Liver (tissue), 9 donors: ENCODE results near the gene KIN. TPM values are rescaled to one million over a fixed set of nuclear protein-coding genes. Genes with fewer than 3 reads are reported as not detected.

Experiments
- DNase-seq: peaks from one replicate; pipeline ENCODE4 v3.0.0-alpha.2; 2017; ENCODE audit warnings: low spot score
- H3K27ac ChIP-seq, 2 donors: one replicate each; pipeline ENCODE4 v1.7.0; 2013; ENCODE audit warnings: inconsistent platforms in 2 of 2, low read length in 2 of 2, control low read depth in 1 of 2, low read depth in 1 of 2, mild to moderate bottlenecking in 1 of 2
- H3K27me3 ChIP-seq, 4 donors: one replicate each; pipeline versions ENCODE4 v1.6.1 to v1.7.0; 2013; ENCODE audit warnings: low read length in 3 of 4, inconsistent platforms in 1 of 4, mild to moderate bottlenecking in 1 of 4, moderate library complexity in 1 of 4; ENCODE audit not compliant: control insufficient read depth in 4 of 4, insufficient read depth in 4 of 4
- H3K36me3 ChIP-seq, 4 donors: one replicate each; pipeline versions ENCODE4 v1.6.1 to v1.7.0; 2013; ENCODE audit warnings: low read length in 3 of 4, mild to moderate bottlenecking in 3 of 4, low read depth in 1 of 4, moderate library complexity in 1 of 4; ENCODE audit not compliant: control insufficient read depth in 4 of 4, insufficient read depth in 3 of 4
- H3K4me1 ChIP-seq, 4 donors: one replicate each; pipeline versions ENCODE4 v1.6.1 to v1.7.0; 2013; ENCODE audit warnings: low read length in 3 of 4, mild to moderate bottlenecking in 3 of 4, moderate library complexity in 1 of 4; ENCODE audit not compliant: control insufficient read depth in 4 of 4, insufficient read depth in 4 of 4
- H3K4me3 ChIP-seq, 3 donors: one replicate each; pipeline versions ENCODE4 v1.6.1 to v1.7.0; 2013; ENCODE audit warnings: low read length in 3 of 3, control low read depth in 1 of 3, low read depth in 1 of 3, mild to moderate bottlenecking in 1 of 3
- H3K9ac ChIP-seq, 2 donors: one replicate each; pipeline ENCODE4 v1.7.0; 2013; ENCODE audit warnings: low read length in 2 of 2, mild to moderate bottlenecking in 2 of 2, moderate library complexity in 2 of 2, control low read depth in 1 of 2, low read depth in 1 of 2
- H3K9me3 ChIP-seq, 4 donors: one replicate each; pipeline versions ENCODE4 v1.6.1 to v1.7.0; 2013; ENCODE audit warnings: low read length in 3 of 4; ENCODE audit not compliant: control insufficient read depth in 4 of 4
- ATF3 ChIP-seq: IDR thresholded peaks from 2 replicates; pipeline ENCODE4 v1.6.1; 2016; ENCODE audit warnings: antibody characterized with exemption
- CTCF ChIP-seq: fragments of 150-350 bp; IDR thresholded peaks from 2 replicates; pipeline ENCODE4 v1.5.1; 2017; ENCODE audit warnings: improper control_type of control experiment, low read depth, low read length; ENCODE audit not compliant: missing input control
- EGR1 ChIP-seq, 2 donors: IDR thresholded peaks; 2 replicates each; pipeline ENCODE4 v1.6.1; 2016 to 2018; ENCODE audit warnings: antibody characterized with exemption in 2 of 2, low read depth in 2 of 2
- FOXA2 ChIP-seq: IDR thresholded peaks from 2 replicates; pipeline ENCODE4 v1.6.1; 2016; ENCODE audit warnings: antibody characterized with exemption
- GABPA ChIP-seq, 2 donors: IDR thresholded peaks in 1 of 2; conservative IDR thresholded peaks in 1 of 2; 2 replicates each; pipeline ENCODE4 v1.6.1; 2016; ENCODE audit warnings: antibody characterized with exemption in 2 of 2, mild to moderate bottlenecking in 1 of 2, moderate library complexity in 1 of 2
- HNF4A ChIP-seq, 2 donors: conservative IDR thresholded peaks; 2 replicates each; pipeline ENCODE4 v1.6.1; 2016; ENCODE audit warnings: antibody characterized with exemption in 2 of 2, mild to moderate bottlenecking in 2 of 2
- HNF4G ChIP-seq: IDR thresholded peaks from 2 replicates; pipeline ENCODE4 v1.6.1; 2016; ENCODE audit warnings: antibody characterized with exemption
- JUND ChIP-seq, 2 donors: IDR thresholded peaks; 2 replicates each; pipeline ENCODE4 v1.6.1; 2016; ENCODE audit warnings: antibody characterized with exemption in 2 of 2
- MAX ChIP-seq: IDR thresholded peaks from 2 replicates; pipeline ENCODE4 v1.6.1; 2016; ENCODE audit warnings: antibody characterized with exemption
- RAD21 ChIP-seq, 2 donors: IDR thresholded peaks; 2 replicates each; pipeline ENCODE4 v1.6.1; 2016; ENCODE audit warnings: antibody characterized with exemption in 2 of 2, mild to moderate bottlenecking in 2 of 2
- REST ChIP-seq: IDR thresholded peaks from 2 replicates; pipeline ENCODE4 v1.6.1; 2016; ENCODE audit warnings: antibody characterized with exemption, mild to moderate bottlenecking
- RXRA ChIP-seq, 2 donors: IDR thresholded peaks; 2 replicates each; pipeline ENCODE4 v1.6.1; 2017 to 2018; ENCODE audit warnings: antibody characterized with exemption in 2 of 2, mild to moderate bottlenecking in 1 of 2
- SP1 ChIP-seq: IDR thresholded peaks from 2 replicates; pipeline ENCODE4 v1.6.1; 2018; ENCODE audit warnings: antibody characterized with exemption, mild to moderate bottlenecking
- YY1 ChIP-seq: IDR thresholded peaks from 2 replicates; pipeline ENCODE4 v1.6.1; 2016; ENCODE audit warnings: antibody characterized with exemption, mild to moderate bottlenecking
- ZBTB33 ChIP-seq: IDR thresholded peaks from 2 replicates; pipeline ENCODE4 v1.6.1; 2016; ENCODE audit warnings: antibody characterized with exemption
- WGBS: extraction: QIAGEN DNeasy Blood & Tissue Kit; methylation state at CpG from one replicate; pipeline ENCODE4 v1.1.7; 2013; 5-methylcytosine and 5-hydroxymethylcytosine counted together
- polyA plus RNA-seq, 2 donors: library from polyadenylated mRNA; stranded (reverse) in 1 of 2; unstranded in 1 of 2; fragments of 200-250 nt in 1 of 2; fragments of >200 nt in 1 of 2; fragmentation: Nextera tagmentation in 1 of 2; extraction: Ambion mirVana in 1 of 2; gene quantifications; one replicate each; pipeline versions ENCODE4 v1.2.1 to v1.2.3, GENCODE V29; 2013 to 2015
- total RNA-seq, 2 donors: library from RNA; depleted of rRNA; stranded (reverse); fragments of >200 nt; gene quantifications; one replicate each; pipeline ENCODE4 v1.2.3, GENCODE V29; 2014
- donor health status: healthy.
- donor health status: healthy.
- donor health status: healthy.
- donor health status: healthy.
- donor health status: healthy.

KIN gene
- total and polyA plus RNA-seq, 4 donors = 2.4 to 3.8 (median 3.1) TPM

- no peak overlapping the region for H3K27ac ChIP-seq
- H3K27me3 ChIP-seq = no peaks in the 10 kb centered on the region
- WGBS = 92% methylated on average over 10 of the region's 10 CpGs
- H3K4me3 ChIP-seq = no peak overlapping the region
- peaks cover 0 to 18% (median 13%) of the 10 kb centered on the region in 4 donors for H3K36me3 ChIP-seq
- no peak for DNase-seq
- no peak for TF ChIP-seq FOXA2
- no peak for TF ChIP-seq JUND (IDR thresholded peaks at IDR 0.05)
- TF ChIP-seq RAD21 (IDR thresholded peaks at IDR 0.05) = no peak
- no peak for TF ChIP-seq HNF4A (conservative IDR thresholded peaks at IDR 0.05)
- H3K9me3 ChIP-seq = no peaks in the 10 kb centered on the region
- H3K4me1 ChIP-seq = no peaks in the 10 kb centered on the region
- no peak overlapping the region for H3K9ac ChIP-seq
Observed at GRCh38 chr10:7829289-7829834, 41.6 kb upstream of the KIN start.

GRCh38 chr10:7826971-7827370, 39.2 kb upstream of the KIN start:
- no peak for TF ChIP-seq MAX
- TF ChIP-seq RXRA (IDR thresholded peaks at IDR 0.05) = no peak
- no peak for TF ChIP-seq EGR1 (IDR thresholded peaks at IDR 0.05; ENCODE audit: low read depth in 2 of 2)
- no peak for TF ChIP-seq ATF3
- TF ChIP-seq CTCF = no peak
- no peak for TF ChIP-seq REST
- no peak for TF ChIP-seq YY1
- no peak for TF ChIP-seq HNF4A (conservative IDR thresholded peaks at IDR 0.05)
- WGBS = 94% methylated on average over 4 of the region's 4 CpGs
- DNase-seq = no peak

GRCh38 chr10:7824251-7824650, 36.5 kb upstream of the KIN start:
- H3K36me3 ChIP-seq = peaks cover 2 to 20% (median 15%) of the 10 kb centered on the region in 4 donors
- no peak for TF ChIP-seq GABPA (IDR thresholded peaks at IDR 0.05 in 1 of 2, conservative IDR thresholded peaks at IDR 0.05 in 1 of 2)
- no peak for TF ChIP-seq HNF4G
- no peak for TF ChIP-seq RAD21 (IDR thresholded peaks at IDR 0.05)
- no peak for TF ChIP-seq REST
- TF ChIP-seq SP1 = no peak
- no peak for TF ChIP-seq ZBTB33
- TF ChIP-seq MAX = no peak
- no peak for TF ChIP-seq HNF4A (conservative IDR thresholded peaks at IDR 0.05)
- no peak for TF ChIP-seq JUND (IDR thresholded peaks at IDR 0.05)

More at GRCh38 chr10:7826971-7827370, 39.2 kb upstream of the KIN start:
- H3K4me3 ChIP-seq = no peak overlapping the region
- H3K27ac ChIP-seq = no peak overlapping the region
- no peaks in the 10 kb centered on the region for H3K9me3 ChIP-seq
- no peaks in the 10 kb centered on the region for H3K4me1 ChIP-seq
- no peaks in the 10 kb centered on the region for H3K27me3 ChIP-seq
- H3K36me3 ChIP-seq = peaks cover 2 to 20% (median 16%) of the 10 kb centered on the region in 4 donors
- H3K9ac ChIP-seq = no peak overlapping the region

More at GRCh38 chr10:7824251-7824650, 36.5 kb upstream of the KIN start:
- H3K4me1 ChIP-seq = peaks cover 2 to 15% (median 10%) of the 10 kb centered on the region in 4 donors
- H3K9me3 ChIP-seq = no peaks in the 10 kb centered on the region
- no peak overlapping the region for H3K9ac ChIP-seq
- H3K27me3 ChIP-seq = no peaks in the 10 kb centered on the region
- DNase-seq = no peak
- WGBS = 88% methylated on average over 3 of the region's 3 CpGs
- no peak overlapping the region for H3K4me3 ChIP-seq
- H3K27ac ChIP-seq = no peak overlapping the region
